H1 (cell line): ENCODE measurements around the gene MAP4. TPM values are rescaled to one million over a fixed set of nuclear protein-coding genes. Genes with fewer than 3 reads are reported as not detected.

Experiments
- CTCF ChIA-PET: fragments of 300-600 bp; sonication (Branson Sonifier 250); formaldehyde crosslinking; loops from one replicate; lab custom pipeline; 2021; ENCODE audit not compliant: partially characterized antibody; lab: Charles Lee
- POLR2A ChIA-PET: fragments of 300-600 bp; sonication (Branson Sonifier 250); formaldehyde crosslinking; loops from one replicate; lab custom pipeline; 2021; ENCODE audit warnings: inconsistent platforms; ENCODE audit not compliant: partially characterized antibody; lab: Charles Lee
- DNase-seq, 2 experiments: peaks; one replicate each; pipeline versions ENCODE4 v3.0.0 to v3.0.0-alpha.2; 2010 to 2022; ENCODE audit warnings: low spot score in 2 of 2, low read depth in 1 of 2, mixed read lengths in 1 of 2
- FAIRE-seq: peaks from 2 replicates; lab custom pipeline; 2011; peaks lifted over from hg19 to GRCh38; lab: Jason Lieb, UNC
- H2AFZ ChIP-seq: 2 replicates; pipeline ENCODE4 v1.8.1; 2012; ENCODE audit warnings: low read length, inconsistent platforms
- H2AK5ac ChIP-seq: 2 replicates; pipeline ENCODE4 v1.6.1; 2013; ENCODE audit warnings: low read depth, low read length
- H2BK120ac ChIP-seq: replicated peaks from 2 replicates; pipeline ENCODE3; 2013; ENCODE audit warnings: low read depth, low read length, inconsistent platforms
- H2BK12ac ChIP-seq: 2 replicates; pipeline ENCODE4 v1.6.1; 2013; ENCODE audit warnings: low read depth, low read length
- H2BK15ac ChIP-seq: 2 replicates; pipeline ENCODE4 v1.6.1; 2013; ENCODE audit warnings: low read length
- H2BK20ac ChIP-seq: 2 replicates; pipeline ENCODE4 v1.6.1; 2013; ENCODE audit warnings: low read length
- H2BK5ac ChIP-seq: 2 replicates; pipeline ENCODE4 v1.6.1; 2013; ENCODE audit warnings: low read depth, low read length
- H3K14ac ChIP-seq: 2 replicates; pipeline ENCODE4 v1.6.1; 2013; ENCODE audit warnings: inconsistent platforms; ENCODE audit not compliant: insufficient read length
- H3K18ac ChIP-seq: 2 replicates; pipeline ENCODE4 v1.6.1; 2013; ENCODE audit warnings: low read length; ENCODE audit errors: extremely low read depth
- H3K23ac ChIP-seq: 2 replicates; pipeline ENCODE4 v1.6.1; 2013; ENCODE audit warnings: inconsistent platforms; ENCODE audit not compliant: insufficient read length
- H3K23me2 ChIP-seq: 2 replicates; pipeline ENCODE4 v1.6.1; 2013; ENCODE audit warnings: low read depth, low read length
- H3K27ac ChIP-seq: 2 replicates; pipeline ENCODE4 v1.6.1; 2011; ENCODE audit warnings: low read depth, low read length, inconsistent platforms
- H3K27me3 ChIP-seq, 4 experiments: replicated peaks in 1 of 4; 1 replicate in 1 of 4; 2 replicates in 3 of 4; pipeline versions ENCODE4 v1.6.1 to v1.8.1; 2011 to 2013; ENCODE audit warnings: low read length in 3 of 4, mild to moderate bottlenecking in 3 of 4, inconsistent platforms in 2 of 4, mixed read lengths in 2 of 4, moderate library complexity in 1 of 4; ENCODE audit not compliant: control insufficient read depth in 3 of 4, insufficient read depth in 3 of 4; ENCODE audit errors: extremely low read depth in 1 of 4
- H3K36me3 ChIP-seq, 4 experiments: 2 replicates each; pipeline versions ENCODE4 v1.6.1 to v1.8.1; 2011 to 2013; ENCODE audit warnings: mild to moderate bottlenecking in 4 of 4, low read length in 3 of 4, moderate library complexity in 2 of 4, control low read depth in 1 of 4, inconsistent platforms in 1 of 4; ENCODE audit not compliant: insufficient read depth in 4 of 4, control insufficient read depth in 2 of 4
- H3K4ac ChIP-seq: replicated peaks from 2 replicates; pipeline ENCODE3; 2013; ENCODE audit warnings: low read length, low read depth, mixed read lengths, inconsistent platforms; ENCODE audit not compliant: insufficient read length
- H3K4me1 ChIP-seq, 4 experiments: replicated peaks in 1 of 4; 1 replicate in 1 of 4; 2 replicates in 3 of 4; pipeline versions ENCODE4 v1.6.1 to v1.8.1; 2011 to 2013; ENCODE audit warnings: low read length in 3 of 4, inconsistent platforms in 2 of 4, mixed read lengths in 1 of 4; ENCODE audit not compliant: insufficient read depth in 4 of 4, control insufficient read depth in 3 of 4
- H3K4me2 ChIP-seq, 2 experiments: 2 replicates each; pipeline versions ENCODE4 v1.6.1 to v1.8.1; 2011 to 2013; ENCODE audit warnings: low read depth in 2 of 2, low read length in 2 of 2, control low read depth in 1 of 2, inconsistent platforms in 1 of 2, mild to moderate bottlenecking in 1 of 2; ENCODE audit not compliant: insufficient read depth in 1 of 2
- H3K4me3 ChIP-seq, 4 experiments: fragments of 200-600, 300-600 bp in 1 of 4; sonication (generic), shearing (Covaris generic), sonication (Bioruptor Twin) in 1 of 4; 2 replicates each; pipeline versions ENCODE4 v1.5.1 to v1.8.1; 2011 to 2016; ENCODE audit warnings: low read length in 4 of 4, low read depth in 3 of 4, control low read depth in 2 of 4, inconsistent platforms in 2 of 4, mild to moderate bottlenecking in 2 of 4, mixed read lengths in 1 of 4, moderate library complexity in 1 of 4; ENCODE audit not compliant: insufficient read depth in 2 of 4; ENCODE audit errors: extremely low read depth in 1 of 4
- H3K56ac ChIP-seq: replicated peaks from 2 replicates; pipeline ENCODE3; 2013; ENCODE audit warnings: low read depth, mild to moderate bottlenecking, mixed read lengths, low read length, inconsistent platforms; ENCODE audit not compliant: insufficient read length
- H3K79me1 ChIP-seq: 2 replicates; pipeline ENCODE4 v1.6.1; 2013; ENCODE audit warnings: low read depth, low read length, control low read depth
- H3K79me2 ChIP-seq, 2 experiments: 2 replicates each; pipeline versions ENCODE4 v1.6.1 to v1.8.1; 2012 to 2013; ENCODE audit warnings: low read length in 2 of 2, mild to moderate bottlenecking in 2 of 2, inconsistent platforms in 1 of 2; ENCODE audit not compliant: insufficient read depth in 2 of 2, control insufficient read depth in 1 of 2
- H3K9ac ChIP-seq, 4 experiments: replicated peaks in 1 of 4; 1 replicate in 1 of 4; 2 replicates in 3 of 4; pipeline versions ENCODE4 v1.6.1 to v1.8.1; 2011 to 2013; ENCODE audit warnings: low read depth in 3 of 4, low read length in 3 of 4, control low read depth in 2 of 4, mild to moderate bottlenecking in 2 of 4, moderate library complexity in 2 of 4, inconsistent platforms in 1 of 4; ENCODE audit errors: extremely low read depth in 1 of 4
- H3K9me3 ChIP-seq, 2 experiments: 2 replicates each; pipeline versions ENCODE4 v1.6.1 to v1.8.1; 2012 to 2013; ENCODE audit warnings: mild to moderate bottlenecking in 2 of 2, moderate library complexity in 2 of 2, control low read depth in 1 of 2, inconsistent platforms in 1 of 2, low read depth in 1 of 2, low read length in 1 of 2, mixed read lengths in 1 of 2; ENCODE audit not compliant: insufficient read depth in 2 of 2
- H4K20me1 ChIP-seq, 2 experiments: replicated peaks in 1 of 2; 2 replicates each; pipeline versions ENCODE3 to v1.8.1; 2011 to 2013; ENCODE audit warnings: inconsistent platforms in 2 of 2, low read length in 2 of 2, mild to moderate bottlenecking in 1 of 2; ENCODE audit not compliant: insufficient read depth in 2 of 2, control insufficient read depth in 1 of 2
- H4K5ac ChIP-seq: 2 replicates; pipeline ENCODE4 v1.6.1; 2013; ENCODE audit warnings: low read length, low read depth, mixed read lengths, inconsistent platforms; ENCODE audit not compliant: insufficient read length
- H4K8ac ChIP-seq: 2 replicates; pipeline ENCODE4 v1.8.0; 2013; ENCODE audit warnings: mild to moderate bottlenecking, moderate library complexity, low read length, inconsistent platforms; ENCODE audit not compliant: insufficient read depth; ENCODE audit errors: extremely low read depth
- H4K91ac ChIP-seq: replicated peaks from 2 replicates; pipeline ENCODE3; 2013; ENCODE audit warnings: low read length, mixed read lengths, inconsistent platforms; ENCODE audit not compliant: insufficient read length
- BACH1 ChIP-seq: IDR thresholded peaks from 2 replicates; pipeline ENCODE4 v1.6.1; 2012; ENCODE audit warnings: low read length, improper control_type of control experiment
- BRCA1 ChIP-seq: IDR thresholded peaks from 2 replicates; pipeline ENCODE4 v1.6.1; 2012; ENCODE audit warnings: low read depth, low read length, improper control_type of control experiment
- CTBP2 ChIP-seq: IDR thresholded peaks from 2 replicates; pipeline ENCODE4 v1.7.0; 2011; ENCODE audit warnings: borderline replicate concordance, mild to moderate bottlenecking, moderate library complexity, mixed read lengths, low read length; ENCODE audit not compliant: insufficient read depth, insufficient read length
- JUND ChIP-seq: IDR thresholded peaks from 2 replicates; pipeline ENCODE4 v1.6.1; 2011; ENCODE audit warnings: mild to moderate bottlenecking, improper control_type of control experiment, low read length
- MAFK ChIP-seq: IDR thresholded peaks from 2 replicates; pipeline ENCODE4 v1.6.1; 2012; ENCODE audit warnings: low read depth, mild to moderate bottlenecking, improper control_type of control experiment, low read length
- TEAD4 ChIP-seq: IDR thresholded peaks from 2 replicates; pipeline ENCODE4 v1.6.1; 2012; ENCODE audit warnings: low read depth, low read length, inconsistent platforms, mixed read lengths
- WGBS, 2 experiments: shearing (Covaris generic) in 1 of 2; methylation state at CpG; one replicate each; pipeline versions ENCODE4 v1.1.6 to v1.1.7; 2013 to 2015; ENCODE audit warnings: low lambda C conversion rate in 2 of 2, mixed read lengths in 2 of 2, inconsistent platforms in 1 of 2, low coverage in 1 of 2, missing lambda C conversion rate in 1 of 2; ENCODE audit not compliant: insufficient replicate concordance in 2 of 2, insufficient coverage in 1 of 2, insufficient read length in 1 of 2; ENCODE audit errors: extremely low coverage in 1 of 2, missing lambda C conversion rate in 1 of 2; 5-methylcytosine and 5-hydroxymethylcytosine counted together
- polyA plus RNA-seq, 7 experiments: library from polyadenylated mRNA; depleted of rRNA in 3 of 7; stranded (reverse) in 5 of 7; unstranded in 2 of 7; fragments of >200 nt in 5 of 7; fragments of 200-250 nt in 2 of 7; gene quantifications; 1 replicate in 5 of 7; 2 replicates in 1 of 7; 4 replicates in 1 of 7; pipeline versions ENCODE4 v1.2.1 to v1.2.3, GENCODE V29; 2011 to 2013; ENCODE audit warnings: missing spikeins in 2 of 7, mixed read lengths in 2 of 7
- total RNA-seq: library from RNA; stranded (reverse); fragmentation: NEBNext Ultra II Directional; extraction: Animal tissue kit (Norgen Biotek cat#: 25700); gene quantifications from 2 replicates; pipeline ENCODE4 v1.2.1, GENCODE V29; 2021

MAP4 gene
- total and polyA plus RNA-seq, 2 of the 8 experiments (the other 6 are each of a cell fraction or from before 2014, with no cell fraction given) = 67.0 to 179 TPM

DNA sequence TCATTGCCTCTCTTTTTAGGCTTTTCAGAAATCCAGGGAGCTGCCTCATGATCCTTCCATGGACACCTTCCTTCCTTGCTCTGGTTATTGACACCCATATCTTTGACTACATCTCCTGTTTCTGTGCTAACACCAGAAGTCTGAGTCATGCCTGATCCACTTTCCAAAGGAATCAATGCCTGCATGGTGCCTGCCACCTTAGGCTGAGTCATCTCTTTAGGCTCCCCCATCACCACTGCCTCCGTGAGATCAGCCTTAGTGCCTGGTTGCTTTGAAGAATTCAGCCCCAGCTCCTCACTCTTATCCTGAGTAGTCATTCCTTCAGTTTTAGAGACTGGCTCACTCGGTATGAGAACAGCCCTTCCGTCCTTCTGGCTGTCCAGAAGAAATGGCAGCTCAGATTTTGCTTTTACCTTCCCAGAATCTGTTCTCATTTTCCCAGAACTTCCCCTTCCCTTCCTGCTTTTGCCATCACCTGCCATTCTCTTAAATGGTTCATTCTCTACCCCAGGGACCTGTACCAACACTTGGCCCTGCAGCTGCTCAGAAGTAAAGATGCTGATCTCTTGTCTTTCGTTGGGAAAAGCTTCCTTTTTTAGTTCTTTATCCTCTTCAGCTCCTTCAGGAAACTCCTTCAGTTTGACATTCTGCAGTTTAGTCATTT lies 105.3 kb downstream of the MAP4 start:
- Histone ChIP-seq H2BK5ac (no peak overlapping the region), H4K8ac (no peak overlapping the region), H3K27ac (no peak overlapping the region), H3K23ac (no peak overlapping the region), H3K79me1 (no peaks in the 10 kb centered on the region), H2BK12ac (no peak overlapping the region), H4K91ac (no peak overlapping the region), H3K4ac (no peak overlapping the region), H3K9ac (no peak overlapping the region), H3K14ac (no peak overlapping the region), H3K18ac (no peak overlapping the region), H3K56ac (no peak overlapping the region), H3K4me3 (no peak overlapping the region), H3K23me2 (no peaks in the 10 kb centered on the region), H4K5ac (no peak overlapping the region), H3K27me3 (no peaks in the 10 kb centered on the region), H3K4me2 (no peak overlapping the region), H2AK5ac (no peak overlapping the region), H2BK15ac (no peak overlapping the region), H3K79me2 (no peaks in the 10 kb centered on the region), H4K20me1 (peaks cover 0 to 2% of the 10 kb centered on the region in 2 experiments), H3K4me1 (peaks cover 0 to 2% (median under 1%) of the 10 kb centered on the region in 4 experiments; a peak in 1 of 7 replicates), H2BK20ac (no peak overlapping the region), H2AFZ (no peak overlapping the region), H3K9me3 (no peaks in the 10 kb centered on the region), H2BK120ac (no peak overlapping the region), H3K36me3 (peaks cover 7 to 23% (median 17%) of the 10 kb centered on the region in 4 experiments; a peak in 6 of 8 replicates)
- ChIA-PET POLR2A (no interaction called here), CTCF (interaction anchor here (1.1 to 1.9 kb wide), 4 partner anchors 10 to 389 kb away, joined by 3 to 5 read pairs (median 3); no protein-coding TSS in a partner anchor)
- FAIRE-seq (no peak), DNase-seq (peak in 1 of 2 experiments; percentile 10)
- TF ChIP-seq JUND (peak; percentile 48; the same call in 1 of the 2 replicates), TEAD4 (no peak), BACH1 (peak; percentile 92), BRCA1 (no peak), CTBP2 (no peak), MAFK (peak; percentile 61; the same call in 1 of the 2 replicates)
- 84% methylated on average over 4 of the region's 4 CpGs; no CpG with 5 or more reads in 1 of the 2 experiments for WGBS, 2 experiments
